K562 (cell line): ENCODE results near the gene SMYD2. TPM values are rescaled to one million over a fixed set of nuclear protein-coding genes. Genes with fewer than 3 reads are reported as not detected.
A peak's percentile ranks its signal among the peaks of the same experiment; 100 is the strongest.

ENCODE experiments used
- ATAC-seq: fragments of 200-7000 bp; cut with Tn5 transposase; 3 replicates; pipeline ENCODE4 v1.9.1; 2020; ENCODE audit warnings: moderate library complexity
- BruUV-seq: library from RNA; stranded (reverse); fragments of 400-500 nt; replicated peaks from 2 replicates; lab custom pipeline; 2021; lab: Mats Ljungman, UMichigan
- CTCF ChIA-PET: fragments of 300-600 bp; formaldehyde crosslinking; extraction: SDS; loops from one replicate; lab custom pipeline; 2021; ENCODE audit warnings: low intra/inter-chr PET ratio; lab: Yijun Ruan, JAX
- POLR2A ChIA-PET: fragments of 300-600, 350-650 bp; sonication (Branson Sonifier 250); formaldehyde crosslinking; extraction: SDS; loops from one replicate; lab custom pipeline; 2021; ENCODE audit warnings: antibody characterized with exemption, inconsistent platforms; lab: Yijun Ruan, JAX
- DNase-seq, 4 experiments: peaks; one replicate each; pipeline versions ENCODE4 v3.0.0 to v3.0.0-alpha.2; 2011 to 2018; ENCODE audit warnings: low spot score in 3 of 4, mixed read lengths in 3 of 4; ENCODE audit errors: extremely low read depth in 1 of 4
- FAIRE-seq: peaks from 2 replicates; lab custom pipeline; 2011; peaks lifted over from hg19 to GRCh38; lab: Jason Lieb, UNC
- H2AFZ ChIP-seq: 2 replicates; pipeline ENCODE4 v1.6.0; 2011; ENCODE audit warnings: low read depth, low read length, control low read depth, inconsistent platforms
- H3K27ac ChIP-seq: fragments of 200-600 bp; 3 replicates; pipeline ENCODE4 v1.8.0; 2011; ENCODE audit warnings: low read depth, mild to moderate bottlenecking, control low read depth, inconsistent platforms, low read length, moderate library complexity, mixed read lengths; ENCODE audit errors: extremely low read depth
- H3K27me3 ChIP-seq, 2 experiments: fragments of 300-600 bp in 1 of 2; 2 replicates in 1 of 2; 3 replicates in 1 of 2; pipeline versions ENCODE4 v1.6.0 to v1.8.0; 2011; ENCODE audit warnings: inconsistent platforms in 2 of 2, low read length in 2 of 2, mild to moderate bottlenecking in 1 of 2, mixed read lengths in 1 of 2, moderate library complexity in 1 of 2; ENCODE audit not compliant: control insufficient read depth in 2 of 2, insufficient read depth in 2 of 2
- H3K36me3 ChIP-seq: fragments of 300-600 bp; 3 replicates; pipeline ENCODE4 v1.8.0; 2011; ENCODE audit warnings: mild to moderate bottlenecking, low read length, inconsistent platforms; ENCODE audit not compliant: control insufficient read depth, insufficient read depth
- H3K4me1 ChIP-seq, 2 experiments: fragments of 200-600 bp in 1 of 2; replicated peaks in 1 of 2; 2 replicates in 1 of 2; 3 replicates in 1 of 2; pipeline versions ENCODE4 v1.5.1 to v1.8.0; 2011; ENCODE audit warnings: inconsistent platforms in 2 of 2, low read length in 2 of 2, mild to moderate bottlenecking in 1 of 2, mixed read lengths in 1 of 2, moderate library complexity in 1 of 2; ENCODE audit not compliant: control insufficient read depth in 2 of 2, insufficient read depth in 2 of 2
- H3K4me2 ChIP-seq: 2 replicates; pipeline ENCODE4 v1.6.1; 2011; ENCODE audit warnings: low read length, control low read depth, inconsistent platforms, mixed read lengths; ENCODE audit not compliant: insufficient read depth
- H3K4me3 ChIP-seq: fragments of 200-600 bp; sonication (generic), shearing (Covaris generic); 2 replicates; pipeline ENCODE4 v1.5.1; 2016; ENCODE audit warnings: control low read depth, inconsistent platforms
- H3K79me2 ChIP-seq: fragments of 200-600 bp; 3 replicates; pipeline ENCODE4 v1.8.0; 2011; ENCODE audit warnings: low read length, inconsistent platforms; ENCODE audit not compliant: control insufficient read depth, insufficient read depth
- H3K9ac ChIP-seq, 2 experiments: 2 replicates each; pipeline versions ENCODE4 v1.6.0 to v1.6.1; 2011; ENCODE audit warnings: low read depth in 2 of 2, low read length in 2 of 2, control low read depth in 1 of 2, inconsistent platforms in 1 of 2, mild to moderate bottlenecking in 1 of 2, mixed read lengths in 1 of 2; ENCODE audit not compliant: insufficient read depth in 1 of 2
- H3K9me1 ChIP-seq: one replicate; pipeline ENCODE4 v1.6.0; 2011; ENCODE audit warnings: inconsistent platforms, mild to moderate bottlenecking, low read length, moderate library complexity; ENCODE audit not compliant: control insufficient read depth, insufficient read depth
- H3K9me3 ChIP-seq: replicated peaks from 2 replicates; pipeline ENCODE4 v1.5.1; 2011; ENCODE audit warnings: low read depth, low read length, inconsistent platforms; ENCODE audit not compliant: control insufficient read depth, insufficient read depth
- H4K20me1 ChIP-seq: replicated peaks from 2 replicates; pipeline ENCODE4 v1.6.1; 2011; ENCODE audit warnings: low read length, inconsistent platforms, mixed read lengths; ENCODE audit not compliant: control insufficient read depth, insufficient read depth
- CBX3 ChIP-seq, 2 experiments: IDR thresholded peaks; 1 replicate in 1 of 2; 2 replicates in 1 of 2; pipeline ENCODE4 v1.6.1; 2012; ENCODE audit warnings: inconsistent platforms in 2 of 2, low read length in 2 of 2, borderline replicate concordance in 1 of 2, control low read depth in 1 of 2
- DNMT1 ChIP-seq: fragments of 450-650 bp; IDR thresholded peaks from 2 replicates; pipeline ENCODE4 v1.6.1; 2016; ENCODE audit warnings: antibody characterized with exemption, mild to moderate bottlenecking
- ESRRA ChIP-seq: fragments of 450-650 bp; IDR thresholded peaks from 2 replicates; pipeline ENCODE4 v1.6.1; 2014; ENCODE audit warnings: low read depth, mild to moderate bottlenecking, moderate library complexity, borderline replicate concordance
- KLF16 ChIP-seq: IDR thresholded peaks from 2 replicates; pipeline ENCODE4 v1.6.1; 2016; ENCODE audit warnings: antibody characterized with exemption
- NR2C2 ChIP-seq, 2 experiments: fragments of 200-800 bp in 1 of 2; sonication (Bioruptor generic) in 1 of 2; sonication (generic) in 1 of 2; formaldehyde crosslinking in 1 of 2; IDR thresholded peaks; 2 replicates each; pipeline versions ENCODE4 v1.6.1 to v1.8.0; 2016 to 2022; ENCODE audit warnings: mild to moderate bottlenecking in 1 of 2, missing compliant biosample characterization in 1 of 2, missing genetic modification characterization in 1 of 2, missing genetic modification reagents in 1 of 2
- RBM15 ChIP-seq: fragments of 200-400 bp; formaldehyde crosslinking; IDR thresholded peaks from 2 replicates; pipeline ENCODE4 v1.6.1; 2018; ENCODE audit warnings: mild to moderate bottlenecking, low read length, moderate library complexity; ENCODE audit not compliant: insufficient read depth
- ZNF224 ChIP-seq: sonication (generic); formaldehyde crosslinking; IDR thresholded peaks from 2 replicates; pipeline ENCODE4 v1.8.0; 2022; ENCODE audit warnings: mild to moderate bottlenecking, missing genetic modification reagents
- ZNF263 ChIP-seq: sonication (generic); formaldehyde crosslinking; IDR thresholded peaks from 2 replicates; pipeline ENCODE4 v1.8.0; 2022; ENCODE audit warnings: mild to moderate bottlenecking, missing genetic modification reagents, borderline replicate concordance
- ZNF445 ChIP-seq: fragments of 250-450 bp; sonication (Bioruptor Pico); IDR thresholded peaks from 2 replicates; pipeline ENCODE4 v1.4.0; 2020; ENCODE audit warnings: low read depth, mild to moderate bottlenecking, moderate library complexity
- ZNF57 ChIP-seq: fragments of 450-650 bp; formaldehyde crosslinking; IDR thresholded peaks from 2 replicates; pipeline ENCODE4 v1.4.0; 2020; ENCODE audit warnings: mild to moderate bottlenecking, moderate library complexity
- ZNF584 ChIP-seq: fragments of 200-800 bp; sonication (Bioruptor generic); IDR thresholded peaks from 2 replicates; pipeline ENCODE4 v1.6.1; 2016; ENCODE audit warnings: low read depth, mild to moderate bottlenecking, missing genetic modification characterization, missing compliant biosample characterization
- in situ Hi-C: fragments of 300-500 bp; cut with MboI; formaldehyde crosslinking; loops from 4 replicates; pipeline ENCODE4 v1.15.0; 2018; ENCODE audit warnings: inconsistent platforms, mixed read lengths
- intact Hi-C: fragments of 100-400 bp; cut with micrococcal nuclease; formaldehyde crosslinking; loops from 2 replicates; pipeline ENCODE4 v1.14.2; 2022
- polyA plus RNA-seq, 8 experiments: library from polyadenylated mRNA; depleted of rRNA in 4 of 8; stranded (reverse) in 5 of 8; unstranded in 3 of 8; fragments of >200 nt; fragmentation: Nextera tagmentation in 2 of 8; fragmentation: Illumina TruSeq in 1 of 8; extraction: Ambion mirVana in 2 of 8; extraction: Trizol in 1 of 8; gene quantifications; 2 replicates each; pipeline versions ENCODE4 v1.2.1 to v1.2.3, GENCODE V29; 2011 to 2014; ENCODE audit warnings: inconsistent platforms in 1 of 8, missing spikeins in 1 of 8
- total RNA-seq, 7 experiments: library from RNA; depleted of rRNA in 6 of 7; stranded (reverse); fragments of >200 nt in 6 of 7; fragmentation: Illumina TruSeq in 2 of 7; extraction: Trizol in 2 of 7; gene quantifications; 2 replicates each; pipeline versions ENCODE4 v1.2.1 to v1.2.3, GENCODE V29; 2011 to 2021; ENCODE audit warnings: low replicate concordance in 1 of 7
- TF ChIP-seq, protein P1 (sequence below): fragments of 450-650 bp; IDR thresholded peaks from 2 replicates; pipeline ENCODE4 v1.6.1; 2018; ENCODE audit warnings: mild to moderate bottlenecking, low read depth; ENCODE audit not compliant: partially characterized antibody
- TF ChIP-seq, protein P2 (sequence below): fragments of 450-650 bp; conservative IDR thresholded peaks from 2 replicates; pipeline ENCODE4 v1.6.1; 2016; ENCODE audit warnings: missing genetic modification characterization, low read depth, mild to moderate bottlenecking, control low read depth, missing compliant biosample characterization
- TF ChIP-seq, protein P3 (sequence below): fragments of 450-650 bp; IDR thresholded peaks from 2 replicates; pipeline ENCODE4 v1.7.0; 2016; ENCODE audit warnings: borderline replicate concordance
- TF ChIP-seq, protein P4 (sequence below): fragments of 250-450 bp; sonication (Bioruptor Pico); IDR thresholded peaks from 2 replicates; pipeline ENCODE4 v1.8.0; 2022; ENCODE audit warnings: moderate library complexity, mild to moderate bottlenecking, inconsistent platforms

Gene SMYD2
- total and polyA plus RNA-seq, 9 of the 15 experiments (the other 6 are each of a cell fraction or from before 2014, with no cell fraction given), result 13.8 to 81.3 (median 39.9) TPM

DNA sequence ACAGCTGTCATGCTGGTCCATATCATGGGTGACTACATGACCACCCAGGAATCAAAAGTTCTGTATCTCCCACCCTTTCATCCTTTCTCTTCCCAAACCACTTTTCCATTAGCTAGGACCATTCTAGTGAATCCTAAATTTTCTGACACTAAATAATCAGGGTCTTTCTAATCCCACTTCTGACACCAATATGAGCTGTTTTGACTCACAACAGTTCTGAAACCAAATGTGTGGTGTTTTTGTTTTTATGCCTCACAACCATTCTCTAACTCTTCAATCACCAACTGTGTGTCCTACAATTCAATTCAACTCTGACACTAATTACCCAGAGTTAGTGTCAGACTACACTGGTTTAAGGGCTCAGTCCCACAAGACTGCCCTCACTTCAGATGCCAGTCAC lies 63.9 kb downstream of the SMYD2 start:
- Histone ChIP-seq H3K79me2 (no peaks in the 10 kb centered on the region), H3K9me1 (no peaks in the 10 kb centered on the region), H3K4me3 (no peak overlapping the region), H3K4me2 (no peak overlapping the region), H3K27me3 (0 out of 5 replicates have a peak, but pooled peaks cover 0 to 4% of the 10 kb centered on the region in 2 experiments), H3K9me3 (peaks cover 6% of the 10 kb centered on the region; the same call in 1 of the 2 replicates), H3K9ac (no peak overlapping the region), H3K36me3 (no peaks in the 10 kb centered on the region), H2AFZ (no peak overlapping the region), H3K27ac (no peak overlapping the region), H3K4me1 (no peaks in the 10 kb centered on the region)
- ATAC-seq (no peak), FAIRE-seq (no peak), DNase-seq (no peak)
- ChIA-PET CTCF (no interaction called here), POLR2A (no interaction called here)
- no TSS peak for BruUV-seq
- in situ Hi-C loops, result no loop called here
- TF ChIP-seq ZNF584 (CRISPR knock-in tag) (peak; percentile 99), NR2C2 (CRISPR knock-in tag; IDR thresholded peaks at IDR 0.05) (no peak), NR2C2 (tag; IDR thresholded peaks at IDR 0.05) (no peak), CBX3 (IDR thresholded peaks at IDR 0.05; ENCODE audit: borderline replicate concordance in 1 of 2, low read length in 2 of 2) (peak in 1 of 2 experiments; percentile 51; a peak in 1 of 3 replicates), ZNF224 (CRISPR knock-in tag) (no peak), DNMT1 (no peak), KLF16 (no peak), ESRRA (no peak), ZNF263 (CRISPR knock-in tag) (no peak), ZNF57 (CRISPR knock-in tag) (no peak), ZNF445 (no peak), RBM15 (no peak)
- TF ChIP-seq, protein P1, sequence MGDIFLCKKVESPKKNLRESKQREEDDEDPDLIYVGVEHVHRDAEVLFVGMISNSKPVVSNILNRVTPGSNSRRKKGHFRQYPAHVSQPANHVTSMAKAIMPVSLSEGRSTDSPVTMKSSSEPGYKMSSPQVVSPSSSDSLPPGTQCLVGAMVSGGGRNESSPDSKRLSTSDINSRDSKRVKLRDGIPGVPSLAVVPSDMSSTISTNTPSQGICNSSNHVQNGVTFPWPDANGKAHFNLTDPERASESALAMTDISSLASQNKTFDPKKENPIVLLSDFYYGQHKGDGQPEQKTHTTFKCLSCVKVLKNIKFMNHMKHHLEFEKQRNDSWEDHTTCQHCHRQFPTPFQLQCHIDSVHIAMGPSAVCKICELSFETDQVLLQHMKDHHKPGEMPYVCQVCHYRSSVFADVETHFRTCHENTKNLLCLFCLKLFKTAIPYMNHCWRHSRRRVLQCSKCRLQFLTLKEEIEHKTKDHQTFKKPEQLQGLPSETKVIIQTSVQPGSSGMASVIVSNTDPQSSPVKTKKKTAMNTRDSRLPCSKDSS, result peak; percentile 11
- TF ChIP-seq, protein P2, sequence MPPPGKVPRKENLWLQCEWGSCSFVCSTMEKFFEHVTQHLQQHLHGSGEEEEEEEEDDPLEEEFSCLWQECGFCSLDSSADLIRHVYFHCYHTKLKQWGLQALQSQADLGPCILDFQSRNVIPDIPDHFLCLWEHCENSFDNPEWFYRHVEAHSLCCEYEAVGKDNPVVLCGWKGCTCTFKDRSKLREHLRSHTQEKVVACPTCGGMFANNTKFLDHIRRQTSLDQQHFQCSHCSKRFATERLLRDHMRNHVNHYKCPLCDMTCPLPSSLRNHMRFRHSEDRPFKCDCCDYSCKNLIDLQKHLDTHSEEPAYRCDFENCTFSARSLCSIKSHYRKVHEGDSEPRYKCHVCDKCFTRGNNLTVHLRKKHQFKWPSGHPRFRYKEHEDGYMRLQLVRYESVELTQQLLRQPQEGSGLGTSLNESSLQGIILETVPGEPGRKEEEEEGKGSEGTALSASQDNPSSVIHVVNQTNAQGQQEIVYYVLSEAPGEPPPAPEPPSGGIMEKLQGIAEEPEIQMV (tag), result no peak
- TF ChIP-seq, protein P3, sequence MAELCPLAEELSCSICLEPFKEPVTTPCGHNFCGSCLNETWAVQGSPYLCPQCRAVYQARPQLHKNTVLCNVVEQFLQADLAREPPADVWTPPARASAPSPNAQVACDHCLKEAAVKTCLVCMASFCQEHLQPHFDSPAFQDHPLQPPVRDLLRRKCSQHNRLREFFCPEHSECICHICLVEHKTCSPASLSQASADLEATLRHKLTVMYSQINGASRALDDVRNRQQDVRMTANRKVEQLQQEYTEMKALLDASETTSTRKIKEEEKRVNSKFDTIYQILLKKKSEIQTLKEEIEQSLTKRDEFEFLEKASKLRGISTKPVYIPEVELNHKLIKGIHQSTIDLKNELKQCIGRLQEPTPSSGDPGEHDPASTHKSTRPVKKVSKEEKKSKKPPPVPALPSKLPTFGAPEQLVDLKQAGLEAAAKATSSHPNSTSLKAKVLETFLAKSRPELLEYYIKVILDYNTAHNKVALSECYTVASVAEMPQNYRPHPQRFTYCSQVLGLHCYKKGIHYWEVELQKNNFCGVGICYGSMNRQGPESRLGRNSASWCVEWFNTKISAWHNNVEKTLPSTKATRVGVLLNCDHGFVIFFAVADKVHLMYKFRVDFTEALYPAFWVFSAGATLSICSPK, result no peak
- TF ChIP-seq, protein P4, sequence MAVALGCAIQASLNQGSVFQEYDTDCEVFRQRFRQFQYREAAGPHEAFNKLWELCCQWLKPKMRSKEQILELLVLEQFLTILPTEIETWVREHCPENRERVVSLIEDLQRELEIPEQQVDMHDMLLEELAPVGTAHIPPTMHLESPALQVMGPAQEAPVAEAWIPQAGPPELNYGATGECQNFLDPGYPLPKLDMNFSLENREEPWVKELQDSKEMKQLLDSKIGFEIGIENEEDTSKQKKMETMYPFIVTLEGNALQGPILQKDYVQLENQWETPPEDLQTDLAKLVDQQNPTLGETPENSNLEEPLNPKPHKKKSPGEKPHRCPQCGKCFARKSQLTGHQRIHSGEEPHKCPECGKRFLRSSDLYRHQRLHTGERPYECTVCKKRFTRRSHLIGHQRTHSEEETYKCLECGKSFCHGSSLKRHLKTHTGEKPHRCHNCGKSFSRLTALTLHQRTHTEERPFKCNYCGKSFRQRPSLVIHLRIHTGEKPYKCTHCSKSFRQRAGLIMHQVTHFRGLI (CRISPR knock-in tag), result no peak
- TF ChIP-seq, all 486 proteins: peak for 3
- intact Hi-C loops, result no loop called here
- H4K20me1 ChIP-seq, result no peaks in the 10 kb centered on the region
